Measurements from ENCODE around the gene C1orf35.

Gene C1orf35

GRCh38 chr1:228148935-228149405 is 45.8 kb upstream of the C1orf35 start (continued):
- TF ChIP-seq, protein P1, sequence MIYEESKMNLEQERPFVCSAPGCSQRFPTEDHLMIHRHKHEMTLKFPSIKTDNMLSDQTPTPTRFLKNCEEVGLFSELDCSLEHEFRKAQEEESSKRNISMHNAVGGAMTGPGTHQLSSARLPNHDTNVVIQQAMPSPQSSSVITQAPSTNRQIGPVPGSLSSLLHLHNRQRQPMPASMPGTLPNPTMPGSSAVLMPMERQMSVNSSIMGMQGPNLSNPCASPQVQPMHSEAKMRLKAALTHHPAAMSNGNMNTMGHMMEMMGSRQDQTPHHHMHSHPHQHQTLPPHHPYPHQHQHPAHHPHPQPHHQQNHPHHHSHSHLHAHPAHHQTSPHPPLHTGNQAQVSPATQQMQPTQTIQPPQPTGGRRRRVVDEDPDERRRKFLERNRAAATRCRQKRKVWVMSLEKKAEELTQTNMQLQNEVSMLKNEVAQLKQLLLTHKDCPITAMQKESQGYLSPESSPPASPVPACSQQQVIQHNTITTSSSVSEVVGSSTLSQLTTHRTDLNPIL (CRISPR knock-in tag; IDR thresholded peaks at IDR 0.05; ENCODE audit: low read depth), result no peak
- TF ChIP-seq ZFP30 (CRISPR knock-in tag; IDR thresholded peaks at IDR 0.05) (no peak), ZNF8 (CRISPR knock-in tag; IDR thresholded peaks at IDR 0.05) (no peak), ESRRG (CRISPR knock-in tag; IDR thresholded peaks at IDR 0.05) (no peak), RARB (CRISPR knock-in tag; IDR thresholded peaks at IDR 0.05) (no peak)

DNA sequence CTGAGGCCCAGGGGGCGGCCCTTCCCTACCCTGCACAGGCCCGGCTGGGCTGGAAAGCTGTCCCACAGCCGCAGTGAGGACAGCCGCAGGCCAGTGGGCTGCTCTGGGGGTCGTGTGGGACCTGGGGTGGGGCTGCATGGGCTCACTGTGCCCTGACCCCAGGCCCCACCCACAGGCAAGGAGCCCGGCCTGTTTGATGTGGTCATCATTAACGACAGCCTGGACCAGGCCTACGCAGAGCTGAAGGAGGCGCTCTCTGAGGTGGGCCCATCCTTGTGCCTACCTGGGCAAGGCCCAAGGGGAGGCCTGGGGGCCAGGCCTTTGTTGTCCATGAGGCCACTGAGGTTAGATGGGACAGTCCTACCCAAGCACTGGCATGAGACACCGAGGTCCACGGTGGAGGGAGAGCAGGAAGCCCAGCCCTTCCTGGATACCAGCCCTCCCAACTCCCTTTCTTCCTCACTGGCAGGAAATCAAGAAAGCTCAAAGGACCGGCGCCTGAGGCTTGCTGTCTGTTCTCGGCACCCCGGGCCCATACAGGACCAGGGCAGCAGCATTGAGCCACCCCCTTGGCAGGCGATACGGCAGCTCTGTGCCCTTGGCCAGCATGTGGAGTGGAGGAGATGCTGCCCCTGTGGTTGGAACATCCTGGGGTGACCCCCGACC is 45.2 kb upstream of the C1orf35 start:
- no peak for ATAC-seq
- TF ChIP-seq TCF4 (CRISPR knock-in tag; IDR thresholded peaks at IDR 0.05; ENCODE audit: borderline replicate concordance), result no peak
- no peak for TF ChIP-seq ZC3H10 (CRISPR knock-in tag; IDR thresholded peaks at IDR 0.05)
- TF ChIP-seq, protein P1 (CRISPR knock-in tag; IDR thresholded peaks at IDR 0.05; ENCODE audit: low read depth), result no peak
- TF ChIP-seq SNAI2 (CRISPR knock-in tag; IDR thresholded peaks at IDR 0.05), result no peak
- TF ChIP-seq, protein P2, sequence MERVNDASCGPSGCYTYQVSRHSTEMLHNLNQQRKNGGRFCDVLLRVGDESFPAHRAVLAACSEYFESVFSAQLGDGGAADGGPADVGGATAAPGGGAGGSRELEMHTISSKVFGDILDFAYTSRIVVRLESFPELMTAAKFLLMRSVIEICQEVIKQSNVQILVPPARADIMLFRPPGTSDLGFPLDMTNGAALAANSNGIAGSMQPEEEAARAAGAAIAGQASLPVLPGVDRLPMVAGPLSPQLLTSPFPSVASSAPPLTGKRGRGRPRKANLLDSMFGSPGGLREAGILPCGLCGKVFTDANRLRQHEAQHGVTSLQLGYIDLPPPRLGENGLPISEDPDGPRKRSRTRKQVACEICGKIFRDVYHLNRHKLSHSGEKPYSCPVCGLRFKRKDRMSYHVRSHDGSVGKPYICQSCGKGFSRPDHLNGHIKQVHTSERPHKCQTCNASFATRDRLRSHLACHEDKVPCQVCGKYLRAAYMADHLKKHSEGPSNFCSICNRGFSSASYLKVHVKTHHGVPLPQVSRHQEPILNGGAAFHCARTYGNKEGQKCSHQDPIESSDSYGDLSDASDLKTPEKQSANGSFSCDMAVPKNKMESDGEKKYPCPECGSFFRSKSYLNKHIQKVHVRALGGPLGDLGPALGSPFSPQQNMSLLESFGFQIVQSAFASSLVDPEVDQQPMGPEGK (CRISPR knock-in tag; IDR thresholded peaks at IDR 0.05; ENCODE audit: borderline replicate concordance), result no peak
- TF ChIP-seq, protein P3, sequence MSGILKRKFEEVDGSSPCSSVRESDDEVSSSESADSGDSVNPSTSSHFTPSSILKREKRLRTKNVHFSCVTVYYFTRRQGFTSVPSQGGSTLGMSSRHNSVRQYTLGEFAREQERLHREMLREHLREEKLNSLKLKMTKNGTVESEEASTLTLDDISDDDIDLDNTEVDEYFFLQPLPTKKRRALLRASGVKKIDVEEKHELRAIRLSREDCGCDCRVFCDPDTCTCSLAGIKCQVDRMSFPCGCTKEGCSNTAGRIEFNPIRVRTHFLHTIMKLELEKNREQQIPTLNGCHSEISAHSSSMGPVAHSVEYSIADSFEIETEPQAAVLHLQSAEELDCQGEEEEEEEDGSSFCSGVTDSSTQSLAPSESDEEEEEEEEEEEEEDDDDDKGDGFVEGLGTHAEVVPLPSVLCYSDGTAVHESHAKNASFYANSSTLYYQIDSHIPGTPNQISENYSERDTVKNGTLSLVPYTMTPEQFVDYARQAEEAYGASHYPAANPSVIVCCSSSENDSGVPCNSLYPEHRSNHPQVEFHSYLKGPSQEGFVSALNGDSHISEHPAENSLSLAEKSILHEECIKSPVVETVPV (CRISPR knock-in tag; IDR thresholded peaks at IDR 0.05), result no peak
- no peak for TF ChIP-seq ARNTL (CRISPR knock-in tag; IDR thresholded peaks at IDR 0.05; ENCODE audit: borderline replicate concordance, low read depth)
- no peak for TF ChIP-seq GLIS3 (CRISPR knock-in tag; IDR thresholded peaks at IDR 0.05)
- TF ChIP-seq ISL1 (CRISPR knock-in tag; IDR thresholded peaks at IDR 0.05), result no peak
- no peak for TF ChIP-seq ZNF8 (CRISPR knock-in tag; IDR thresholded peaks at IDR 0.05)
- TF ChIP-seq ZNF70 (CRISPR knock-in tag; IDR thresholded peaks at IDR 0.05), result no peak
- TF ChIP-seq TOX (CRISPR knock-in tag; IDR thresholded peaks at IDR 0.05; ENCODE audit: borderline replicate concordance), result no peak
- TF ChIP-seq RARB (CRISPR knock-in tag; IDR thresholded peaks at IDR 0.05), result no peak
- TF ChIP-seq ZFP3 (CRISPR knock-in tag; IDR thresholded peaks at IDR 0.05), result no peak
- TF ChIP-seq PPARA (CRISPR knock-in tag; IDR thresholded peaks at IDR 0.05; ENCODE audit: borderline replicate concordance), result no peak

- ATAC-seq, result no peak
- TF ChIP-seq ZC3H10 (CRISPR knock-in tag; IDR thresholded peaks at IDR 0.05), result no peak
- TF ChIP-seq ZFP3 (CRISPR knock-in tag; IDR thresholded peaks at IDR 0.05), result no peak
- no peak for TF ChIP-seq TSHZ2 (CRISPR knock-in tag; IDR thresholded peaks at IDR 0.05)
- TF ChIP-seq ESRRG (CRISPR knock-in tag; IDR thresholded peaks at IDR 0.05), result no peak
- TF ChIP-seq, protein P3 (CRISPR knock-in tag; IDR thresholded peaks at IDR 0.05), result no peak
- no peak for TF ChIP-seq GLIS3 (CRISPR knock-in tag; IDR thresholded peaks at IDR 0.05)
- no peak for TF ChIP-seq ZNF565 (CRISPR knock-in tag; conservative IDR thresholded peaks at IDR 0.05; ENCODE audit: low read depth)
- TF ChIP-seq ISL1 (CRISPR knock-in tag; IDR thresholded peaks at IDR 0.05), result no peak
- no peak for TF ChIP-seq ARNTL (CRISPR knock-in tag; IDR thresholded peaks at IDR 0.05; ENCODE audit: borderline replicate concordance, low read depth)
- TF ChIP-seq TOX (CRISPR knock-in tag; IDR thresholded peaks at IDR 0.05; ENCODE audit: borderline replicate concordance), result no peak
- no peak for TF ChIP-seq ZNF8 (CRISPR knock-in tag; IDR thresholded peaks at IDR 0.05)
- TF ChIP-seq, protein P1 (CRISPR knock-in tag; IDR thresholded peaks at IDR 0.05; ENCODE audit: low read depth), result no peak
- no peak for TF ChIP-seq OSR1 (CRISPR knock-in tag; IDR thresholded peaks at IDR 0.05)
- no peak for TF ChIP-seq SNAI2 (CRISPR knock-in tag; IDR thresholded peaks at IDR 0.05)
- TF ChIP-seq ZNF70 (CRISPR knock-in tag; IDR thresholded peaks at IDR 0.05), result no peak
- TF ChIP-seq, protein P2 (CRISPR knock-in tag; IDR thresholded peaks at IDR 0.05; ENCODE audit: borderline replicate concordance), result no peak
- no peak for TF ChIP-seq PPARA (CRISPR knock-in tag; IDR thresholded peaks at IDR 0.05; ENCODE audit: borderline replicate concordance)
- no peak for TF ChIP-seq BACH2 (CRISPR knock-in tag; IDR thresholded peaks at IDR 0.05; ENCODE audit: borderline replicate concordance)
Measured at GRCh38 chr1:228147768-228148167, 44.6 kb upstream of the C1orf35 start.
